Common myeloid progenitor, CD34-positive (primary cell): ENCODE results near the gene ACOX2.
A peak's percentile ranks its signal among the peaks of the same experiment; 100 is the strongest.

Experiments
- CTCF ChIA-PET: fragments of 350-600 bp; sonication (Branson Sonifier 250); formaldehyde crosslinking; loops from one replicate; lab custom pipeline; 2021; ENCODE audit warnings: antibody characterized with exemption; lab: Charles Lee
- POLR2A ChIA-PET: fragments of 350-600 bp; sonication (Branson Sonifier 250); formaldehyde crosslinking; loops from one replicate; lab custom pipeline; 2021; ENCODE audit warnings: antibody characterized with exemption; lab: Charles Lee
- DNase-seq, 3 donors: peaks; one replicate each; pipeline versions ENCODE4 v3.0.0 to v3.0.0-alpha.2; 2013
- H3K27ac ChIP-seq, 2 experiments: 1 replicate in 1 of 2; 2 replicates in 1 of 2; pipeline ENCODE4 v1.7.0; 2013; ENCODE audit warnings: inconsistent platforms in 2 of 2, low read length in 2 of 2, mild to moderate bottlenecking in 2 of 2, low read depth in 1 of 2, moderate library complexity in 1 of 2; ENCODE audit not compliant: severe bottlenecking in 2 of 2, insufficient read depth in 1 of 2, poor library complexity in 1 of 2
- H3K27me3 ChIP-seq, 5 experiments: replicated peaks in 2 of 5; 1 replicate in 3 of 5; 2 replicates in 2 of 5; pipeline versions ENCODE4 v1.6.1 to v1.7.0; 2013; ENCODE audit warnings: low read length in 4 of 5, mild to moderate bottlenecking in 2 of 5, moderate library complexity in 2 of 5, inconsistent platforms in 1 of 5; ENCODE audit not compliant: insufficient read depth in 5 of 5, control insufficient read depth in 4 of 5
- H3K36me3 ChIP-seq, 4 experiments: 1 replicate in 2 of 4; 2 replicates in 2 of 4; pipeline versions ENCODE4 v1.6.1 to v1.7.0; 2013; ENCODE audit warnings: low read length in 3 of 4, control low read depth in 1 of 4, mild to moderate bottlenecking in 1 of 4; ENCODE audit not compliant: control insufficient read depth in 4 of 4, insufficient read depth in 4 of 4
- H3K4me1 ChIP-seq, 4 experiments: 1 replicate in 3 of 4; 2 replicates in 1 of 4; pipeline versions ENCODE4 v1.6.1 to v1.7.1; 2013; ENCODE audit warnings: low read length in 3 of 4, mild to moderate bottlenecking in 3 of 4, control low read depth in 1 of 4, inconsistent platforms in 1 of 4, moderate library complexity in 1 of 4; ENCODE audit not compliant: control insufficient read depth in 4 of 4, insufficient read depth in 4 of 4; ENCODE audit errors: control extremely low read depth in 1 of 4
- H3K4me3 ChIP-seq, 7 experiments: 1 replicate in 4 of 7; 2 replicates in 3 of 7; pipeline versions ENCODE4 v1.5.1 to v1.7.0; 2013; ENCODE audit warnings: mild to moderate bottlenecking in 7 of 7, low read length in 6 of 7, moderate library complexity in 6 of 7, inconsistent platforms in 2 of 7, low read depth in 2 of 7, control low read depth in 1 of 7; ENCODE audit not compliant: insufficient read depth in 4 of 7, control insufficient read depth in 1 of 7; ENCODE audit errors: extremely low read depth in 1 of 7
- H3K9me3 ChIP-seq, 5 experiments: 1 replicate in 4 of 5; 2 replicates in 1 of 5; pipeline versions ENCODE4 v1.6.1 to v1.7.1; 2013; ENCODE audit warnings: low read length in 4 of 5, mild to moderate bottlenecking in 2 of 5, inconsistent platforms in 1 of 5, low read depth in 1 of 5, moderate library complexity in 1 of 5; ENCODE audit not compliant: control insufficient read depth in 4 of 5, insufficient read depth in 2 of 5; ENCODE audit errors: control extremely low read depth in 1 of 5
- WGBS: methylation state at CpG from one replicate; pipeline ENCODE4 v1.1.5; 2013; ENCODE audit not compliant: insufficient coverage; 5-methylcytosine and 5-hydroxymethylcytosine counted together

Gene ACOX2

DNA sequence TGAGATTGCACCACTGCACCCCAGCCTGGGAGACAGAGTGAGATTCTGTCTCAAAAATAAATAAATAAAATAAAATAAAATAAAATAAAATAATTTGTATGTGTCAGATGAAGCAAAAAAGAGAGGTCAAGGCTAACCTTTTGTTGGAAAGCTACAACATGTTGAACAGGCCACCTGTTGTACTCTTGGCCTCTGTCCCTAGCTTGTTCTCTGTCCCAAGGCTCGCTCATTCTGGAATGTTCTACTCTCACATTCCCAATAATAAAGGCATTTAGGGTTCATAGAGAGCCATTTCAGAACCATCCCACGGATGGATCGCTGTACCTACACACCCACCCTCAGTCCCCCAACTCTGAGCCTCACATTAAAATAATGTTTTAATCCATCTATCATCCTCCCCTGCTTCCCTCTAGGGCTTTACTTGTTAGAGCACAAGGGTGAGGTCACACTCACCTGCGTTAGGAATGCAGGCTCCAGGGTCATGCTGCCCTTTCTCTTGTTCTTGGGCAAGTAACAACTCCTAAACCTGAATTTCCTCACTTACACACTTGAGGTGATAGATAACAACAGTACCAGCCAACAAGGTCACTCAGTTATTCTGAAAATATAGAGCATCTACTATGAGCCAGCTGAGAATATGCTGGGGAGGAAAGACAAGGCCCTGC lies 70.0 kb downstream of the ACOX2 start:
- Histone ChIP-seq H3K27ac (no peak overlapping the region), H3K27me3 (no peaks in the 10 kb centered on the region), H3K36me3 (no peaks in the 10 kb centered on the region), H3K4me1 (peaks cover 6 to 25% (median 21%) of the 10 kb centered on the region in 4 experiments), H3K4me3 (no peak overlapping the region), H3K9me3 (no peaks in the 10 kb centered on the region)
- ChIA-PET POLR2A (no interaction called here), CTCF (interaction anchor here (0.8 to 3.3 kb wide), 5 partner anchors 8 to 67 kb away, joined by 3 to 12 read pairs (median 5); partner anchors contain the start of gene KCTD6)
- 100% methylated on average over 4 of the region's 4 CpGs for WGBS
- DNase-seq: no peak

DNA sequence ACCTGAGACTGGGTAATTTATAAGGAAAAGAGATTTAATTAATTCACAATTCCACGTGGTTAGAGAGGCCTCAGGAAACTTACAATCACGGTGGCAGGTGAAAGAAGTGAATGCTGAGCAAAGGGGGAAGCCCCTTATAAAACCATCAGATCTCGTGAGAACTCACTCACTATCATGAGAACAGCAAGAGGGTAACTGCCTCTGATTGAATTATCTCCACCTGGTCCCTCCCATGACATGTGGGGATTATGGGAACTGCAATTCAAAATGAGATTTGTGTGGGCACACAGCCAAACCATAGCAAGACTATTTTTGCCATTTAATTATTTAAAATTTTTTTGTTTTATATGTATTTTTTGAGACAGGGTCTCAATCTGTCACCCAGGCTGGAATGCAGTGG lies 72.1 kb downstream of the ACOX2 start:
- ChIA-PET CTCF (interaction anchor here (0.7 to 1.5 kb wide), 3 partner anchors 7 to 69 kb away, joined by 4 to 5 read pairs (median 4); no protein-coding TSS in a partner anchor), POLR2A (no interaction called here)
- peak in 2 of 3 donors; percentile 58 to 72 for DNase-seq
- H3K4me3 ChIP-seq: no peak overlapping the region
- peaks cover 0 to 8% (median 5%) of the 10 kb centered on the region in 4 experiments for H3K4me1 ChIP-seq
- no peaks in the 10 kb centered on the region for H3K9me3 ChIP-seq
- H3K27ac ChIP-seq: no peak overlapping the region
- H3K27me3 ChIP-seq: no peaks in the 10 kb centered on the region
- 80% methylated on average over 1 of the region's 3 CpGs for WGBS
- H3K36me3 ChIP-seq: no peaks in the 10 kb centered on the region

DNA sequence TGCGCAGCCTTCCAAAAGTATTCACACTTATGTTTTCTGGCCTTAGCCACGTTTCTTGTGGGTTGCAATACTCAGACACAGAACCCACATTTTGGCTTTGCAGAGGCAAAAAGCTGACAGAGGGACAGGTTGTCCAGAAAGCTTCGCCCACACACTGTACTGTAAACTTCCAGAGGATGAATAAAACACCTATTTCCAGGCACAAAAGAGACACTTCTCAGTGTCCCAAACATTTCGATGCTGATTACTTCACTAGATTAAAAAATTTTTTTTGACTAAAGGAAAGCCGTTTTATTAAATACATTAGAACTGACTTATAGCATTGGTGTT lies 73.1 kb downstream of the ACOX2 start:
- Histone ChIP-seq H3K27me3 (no peaks in the 10 kb centered on the region), H3K4me3 (peak overlapping the region in 2 of 7 experiments; percentile 41 to 72), H3K9me3 (no peaks in the 10 kb centered on the region), H3K4me1 (peaks cover 0 to 8% (median 5%) of the 10 kb centered on the region in 4 experiments), H3K27ac (no peak overlapping the region), H3K36me3 (no peaks in the 10 kb centered on the region)
- WGBS: 33% methylated on average over 3 of the region's 5 CpGs
- ChIA-PET POLR2A (no interaction called here), CTCF (interaction anchor here (0.7 to 1.3 kb wide), 14 partner anchors 8 to 74 kb away, joined by 3 to 6 read pairs (median 4); partner anchors contain the start of gene KCTD6)
- DNase-seq: no peak

DNA sequence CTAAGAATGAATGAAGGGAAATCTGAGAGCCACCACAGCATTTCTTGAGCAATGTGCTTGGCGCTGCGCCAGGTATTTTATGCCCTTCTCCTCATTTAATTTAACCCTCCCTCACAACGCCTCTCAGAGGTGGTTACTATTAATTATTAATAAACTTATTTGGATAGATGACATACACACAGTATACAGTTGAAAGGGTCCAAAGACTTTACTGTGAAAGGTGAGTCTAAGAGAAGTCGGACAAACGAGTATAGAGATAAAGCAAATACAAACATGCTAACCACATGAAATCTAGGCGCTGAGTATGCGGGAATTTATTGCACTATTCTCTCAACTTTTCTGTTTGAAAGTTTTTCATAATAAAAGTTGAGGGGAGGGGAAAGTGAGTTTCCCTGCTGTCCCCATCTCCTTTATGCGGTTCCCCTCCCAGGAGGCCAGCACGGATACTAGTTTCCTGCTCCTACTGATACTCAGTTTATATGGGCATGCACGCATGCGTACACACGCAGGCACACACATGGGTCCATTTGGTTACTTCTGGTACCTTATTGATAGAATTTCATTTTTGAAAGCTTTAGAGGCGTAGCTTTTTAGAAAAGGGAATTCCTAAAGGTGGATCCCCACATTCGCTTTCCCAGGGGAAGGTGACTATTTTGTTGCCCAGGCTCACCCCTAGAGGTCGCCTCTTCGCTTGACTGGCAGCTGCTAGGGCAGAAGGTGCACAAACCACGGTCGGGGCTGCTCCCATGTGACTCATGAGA lies 73.6 kb downstream of the ACOX2 start:
- 5% methylated on average over 6 of the region's 18 CpGs for WGBS
- peak overlapping the region in 6 of 7 experiments; percentile 25 to 72 (median 44) for H3K4me3 ChIP-seq
- H3K4me1 ChIP-seq: peaks cover 0 to 8% (median 5%) of the 10 kb centered on the region in 4 experiments
- DNase-seq: peak; percentile 72 to 80 (median 75)
- no peaks in the 10 kb centered on the region for H3K9me3 ChIP-seq
- H3K27me3 ChIP-seq: no peaks in the 10 kb centered on the region
- ChIA-PET CTCF (interaction anchor here (0.7 to 1.3 kb wide), 14 partner anchors 8 to 74 kb away, joined by 3 to 6 read pairs (median 4); partner anchors contain the start of gene KCTD6), POLR2A (no interaction called here)
- no peak overlapping the region for H3K27ac ChIP-seq
- H3K36me3 ChIP-seq: no peaks in the 10 kb centered on the region

DNA sequence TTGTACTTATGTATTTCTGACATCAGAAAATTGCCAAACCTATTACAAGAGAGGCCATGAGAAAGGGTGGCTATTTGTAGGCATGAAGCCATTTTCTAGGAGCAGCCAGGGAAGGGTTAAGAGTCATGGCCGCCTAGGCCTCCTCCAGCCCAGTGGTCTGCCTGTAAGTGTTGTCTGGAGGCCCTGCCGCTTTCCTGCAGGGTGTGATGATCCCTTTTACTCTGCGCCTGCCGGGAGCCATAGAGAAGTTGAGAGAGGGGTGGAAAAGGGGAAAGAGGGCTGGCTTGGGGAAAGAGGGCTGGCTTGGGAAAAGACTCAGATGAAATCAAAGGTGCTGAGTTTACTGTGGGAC lies 74.2 kb downstream of the ACOX2 start:
- no peaks in the 10 kb centered on the region for H3K36me3 ChIP-seq
- ChIA-PET CTCF (no interaction called here), POLR2A (no interaction called here)
- H3K27me3 ChIP-seq: no peaks in the 10 kb centered on the region
- WGBS: 100% methylated on average over 4 of the region's 4 CpGs
- no peak for DNase-seq
- H3K27ac ChIP-seq: no peak overlapping the region
- H3K9me3 ChIP-seq: no peaks in the 10 kb centered on the region
- no peak overlapping the region for H3K4me3 ChIP-seq
- H3K4me1 ChIP-seq: peaks cover 0 to 8% (median 5%) of the 10 kb centered on the region in 4 experiments

DNA sequence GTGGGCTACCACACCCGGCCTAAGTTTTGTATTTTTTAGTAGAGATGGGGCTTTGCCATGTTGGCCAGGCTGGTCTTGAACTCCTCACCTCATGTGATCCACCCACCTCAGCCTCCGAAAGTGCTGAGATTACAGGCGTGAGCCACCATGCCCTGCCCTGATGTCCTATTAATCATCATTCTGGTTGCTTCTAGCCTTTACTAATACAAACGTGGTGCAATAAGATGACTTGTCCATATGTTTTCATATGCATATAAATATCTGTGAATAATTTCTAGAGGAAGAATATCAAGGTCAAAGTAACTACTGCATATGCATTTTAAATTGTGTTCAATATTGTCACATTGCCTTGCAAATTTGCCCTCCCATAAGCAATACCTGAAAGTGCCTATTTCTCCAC lies 77.8 kb downstream of the ACOX2 start:
- WGBS: 100% methylated on average over 3 of the region's 4 CpGs
- CTCF ChIA-PET: interaction anchor here (1.1 to 1.2 kb wide), 2 partner anchors 8 to 13 kb away, joined by 3 to 4 read pairs; no protein-coding TSS in a partner anchor
- POLR2A ChIA-PET: no interaction called here

More for the DNA sequence above, 77.8 kb downstream of the ACOX2 start:
- no peak overlapping the region for H3K4me3 ChIP-seq
- peaks cover 0 to 8% (median 5%) of the 10 kb centered on the region in 4 experiments for H3K4me1 ChIP-seq
- H3K27me3 ChIP-seq: no peaks in the 10 kb centered on the region
- no peak for DNase-seq
- peaks cover 0 to 7% (median 4%) of the 10 kb centered on the region in 5 experiments for H3K9me3 ChIP-seq
- no peaks in the 10 kb centered on the region for H3K36me3 ChIP-seq
- no peak overlapping the region for H3K27ac ChIP-seq
